Measurements from ENCODE around the gene MGAT5B. TPM values are rescaled to one million over a fixed set of nuclear protein-coding genes. Genes with fewer than 3 reads are reported as not detected.

Gene MGAT5B
- total RNA-seq, 1 experiment from 2014 or later: 4.4 TPM

DNA sequence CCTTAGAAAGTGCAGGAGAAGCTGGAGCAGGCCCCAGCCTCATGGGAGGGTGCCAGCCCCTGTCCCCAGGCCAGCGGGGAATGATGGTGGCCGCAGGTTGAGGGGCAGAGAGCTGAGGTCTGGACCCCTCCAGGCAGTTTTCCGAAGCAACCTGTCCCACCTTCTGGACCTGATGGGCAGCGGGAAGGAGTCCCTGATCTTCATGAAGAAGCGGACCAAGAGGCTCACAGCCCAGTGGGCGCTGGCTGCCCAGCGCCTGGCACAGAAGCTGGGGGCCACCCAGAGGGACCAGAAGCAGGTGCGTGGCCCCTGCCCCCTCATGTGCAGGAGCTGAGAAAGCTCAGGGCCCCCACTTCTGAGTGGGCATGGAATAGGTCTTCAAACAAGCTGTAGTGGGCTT, 36.8 kb downstream of the MGAT5B start:
- no peaks in the 10 kb centered on the region for H4K20me1 ChIP-seq (ENCODE audit: insufficient read depth)
- no peaks in the 10 kb centered on the region for H3K36me3 ChIP-seq (ENCODE audit: control insufficient read depth in 1 of 2, insufficient read depth in 2 of 2, low read length in 2 of 2)
- H3K9me2 ChIP-seq (ENCODE audit: insufficient read depth): no peaks in the 10 kb centered on the region
- BruUV-seq (replicated peaks): no TSS peak
- no peak overlapping the region for H2AFZ ChIP-seq (ENCODE audit: low read depth, low read length, poor library complexity, severe bottlenecking)
- no peak overlapping the region for H3K4me2 ChIP-seq (ENCODE audit: low read length)
- DNase-seq (ENCODE audit: low read depth, low spot score) (no peak), ATAC-seq (no peak)
- intact Hi-C loops (cut with micrococcal nuclease): loop anchor here (10.0 kb wide), 1 partner anchor 70 kb away; no protein-coding TSS in a partner anchor
- H3K27ac ChIP-seq (ENCODE audit: low read depth, low read length): no peak overlapping the region
- H3K27me3 ChIP-seq (ENCODE audit: insufficient read depth, low read length): no peaks in the 10 kb centered on the region
- no peaks in the 10 kb centered on the region for H3K4me1 ChIP-seq (ENCODE audit: control insufficient read depth in 1 of 2, insufficient read depth in 2 of 2, low read length in 2 of 2)
- H3K9ac ChIP-seq (ENCODE audit: low read length): no peak overlapping the region
- TF ChIP-seq ZFX (IDR thresholded peaks at IDR 0.05) (no peak), POLR2A (IDR thresholded peaks at IDR 0.05; ENCODE audit: borderline replicate concordance, extremely low read depth, insufficient read depth, insufficient read length) (no peak), FOSL1 (IDR thresholded peaks at IDR 0.05; ENCODE audit: low read depth) (no peak), ZNF274 (IDR thresholded peaks at IDR 0.05; ENCODE audit: low read depth, low read length) (no peak), SP1 (IDR thresholded peaks at IDR 0.05; ENCODE audit: low read depth) (no peak), CBX3 (IDR thresholded peaks at IDR 0.05; ENCODE audit: low read depth) (no peak), RAD21 (IDR thresholded peaks at IDR 0.05; ENCODE audit: low read depth) (no peak), POLR2AphosphoS5 (IDR thresholded peaks at IDR 0.05; ENCODE audit: low read depth, low read length) (no peak)
- TF ChIP-seq, protein P1, sequence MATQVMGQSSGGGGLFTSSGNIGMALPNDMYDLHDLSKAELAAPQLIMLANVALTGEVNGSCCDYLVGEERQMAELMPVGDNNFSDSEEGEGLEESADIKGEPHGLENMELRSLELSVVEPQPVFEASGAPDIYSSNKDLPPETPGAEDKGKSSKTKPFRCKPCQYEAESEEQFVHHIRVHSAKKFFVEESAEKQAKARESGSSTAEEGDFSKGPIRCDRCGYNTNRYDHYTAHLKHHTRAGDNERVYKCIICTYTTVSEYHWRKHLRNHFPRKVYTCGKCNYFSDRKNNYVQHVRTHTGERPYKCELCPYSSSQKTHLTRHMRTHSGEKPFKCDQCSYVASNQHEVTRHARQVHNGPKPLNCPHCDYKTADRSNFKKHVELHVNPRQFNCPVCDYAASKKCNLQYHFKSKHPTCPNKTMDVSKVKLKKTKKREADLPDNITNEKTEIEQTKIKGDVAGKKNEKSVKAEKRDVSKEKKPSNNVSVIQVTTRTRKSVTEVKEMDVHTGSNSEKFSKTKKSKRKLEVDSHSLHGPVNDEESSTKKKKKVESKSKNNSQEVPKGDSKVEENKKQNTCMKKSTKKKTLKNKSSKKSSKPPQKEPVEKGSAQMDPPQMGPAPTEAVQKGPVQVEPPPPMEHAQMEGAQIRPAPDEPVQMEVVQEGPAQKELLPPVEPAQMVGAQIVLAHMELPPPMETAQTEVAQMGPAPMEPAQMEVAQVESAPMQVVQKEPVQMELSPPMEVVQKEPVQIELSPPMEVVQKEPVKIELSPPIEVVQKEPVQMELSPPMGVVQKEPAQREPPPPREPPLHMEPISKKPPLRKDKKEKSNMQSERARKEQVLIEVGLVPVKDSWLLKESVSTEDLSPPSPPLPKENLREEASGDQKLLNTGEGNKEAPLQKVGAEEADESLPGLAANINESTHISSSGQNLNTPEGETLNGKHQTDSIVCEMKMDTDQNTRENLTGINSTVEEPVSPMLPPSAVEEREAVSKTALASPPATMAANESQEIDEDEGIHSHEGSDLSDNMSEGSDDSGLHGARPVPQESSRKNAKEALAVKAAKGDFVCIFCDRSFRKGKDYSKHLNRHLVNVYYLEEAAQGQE (IDR thresholded peaks at IDR 0.05; ENCODE audit: low read depth): no peak
- CTCF ChIA-PET: no interaction called here
- POLR2A ChIA-PET: no interaction called here
- no peak overlapping the region for H3K4me3 ChIP-seq (replicated peaks in 1 of 2; ENCODE audit: low read depth in 1 of 2, low read length in 2 of 2)
- no peaks in the 10 kb centered on the region for H3K9me3 ChIP-seq (ENCODE audit: control insufficient read depth in 1 of 2, insufficient read depth in 1 of 2, low read depth in 1 of 2, low read length in 2 of 2)
- H3K79me2 ChIP-seq (ENCODE audit: insufficient read depth, low read length): no peaks in the 10 kb centered on the region
- RAD21 ChIA-PET (ENCODE audit: low non-redundant PET in 1 of 2, low total read pairs in 2 of 2, uncharacterized antibody in 2 of 2, unreplicated experiment in 2 of 2): no interaction called here
